HFF-Myc (cell line): Measurements from ENCODE around the gene CPNE7.

Source experiments
- DNase-seq: peaks from one replicate; pipeline ENCODE4 v3.0.0-alpha.2; 2011; ENCODE audit warnings: low read depth; ENCODE audit errors: extremely low read depth
- H3K4me3 ChIP-seq: replicated peaks from 2 replicates; pipeline ENCODE4 v1.5.1; 2011; ENCODE audit warnings: low read depth, mild to moderate bottlenecking, control low read depth, low read length
- CTCF ChIP-seq: IDR thresholded peaks from 2 replicates; pipeline ENCODE4 v1.5.1; 2012; ENCODE audit warnings: mild to moderate bottlenecking, low read depth, low read length, control low read depth; ENCODE audit errors: missing control alignments

The CPNE7 gene

GRCh38 chr16:89548344-89549006 is 27.1 kb upstream of the CPNE7 start:
- no peak for TF ChIP-seq CTCF
- DNase-seq: no peak
- H3K4me3 ChIP-seq: no peak overlapping the region

GRCh38 chr16:89549007-89549700 is 26.4 kb upstream of the CPNE7 start:
- DNase-seq: no peak
- no peak for TF ChIP-seq CTCF
- H3K4me3 ChIP-seq: no peak overlapping the region

- no peak for DNase-seq
These were observed 25.0 kb upstream of the CPNE7 start for GRCh38 chr16:89550421-89551007.

GRCh38 chr16:89552329-89552728 is 23.2 kb upstream of the CPNE7 start:
- no peak overlapping the region for H3K4me3 ChIP-seq
- no peak for TF ChIP-seq CTCF
- DNase-seq: no peak

More at GRCh38 chr16:89550421-89551007, 25.0 kb upstream of the CPNE7 start:
- no peak for TF ChIP-seq CTCF
- H3K4me3 ChIP-seq: no peak overlapping the region

GRCh38 chr16:89552913-89553312 is 22.6 kb upstream of the CPNE7 start:
- no peak for DNase-seq
- no peak overlapping the region for H3K4me3 ChIP-seq
- TF ChIP-seq CTCF: no peak

GRCh38 chr16:89553733-89554132 is 21.8 kb upstream of the CPNE7 start:
- H3K4me3 ChIP-seq: no peak overlapping the region
- no peak for DNase-seq
- TF ChIP-seq CTCF: no peak
